CD4-positive, alpha-beta T cell (primary cell): ENCODE results near the gene SMPDL3B. TPM values are rescaled to one million over a fixed set of nuclear protein-coding genes. Genes with fewer than 3 reads are reported as not detected.

Experiments
- ATAC-seq: fragments of 200-7000 bp; cut with Tn5 transposase; one replicate; pipeline ENCODE4 v1.10.0; 2022; ENCODE audit warnings: mild to moderate bottlenecking; ENCODE audit not compliant: poor library complexity
- CTCF ChIA-PET: fragments of 350-600 bp; sonication (Branson Sonifier 250); formaldehyde crosslinking; loops from one replicate; lab custom pipeline; 2021; ENCODE audit warnings: antibody characterized with exemption, inconsistent platforms; lab: Charles Lee
- POLR2A ChIA-PET: fragments of 350-600 bp; sonication (Branson Sonifier 250); formaldehyde crosslinking; loops from one replicate; lab custom pipeline; 2021; ENCODE audit warnings: antibody characterized with exemption, inconsistent platforms; lab: Charles Lee
- DNase-seq, 14 experiments: peaks; one replicate each; pipeline ENCODE4 v3.0.0-alpha.2; 2013 to 2020; ENCODE audit warnings: mixed read lengths in 2 of 14
- H3K27ac ChIP-seq, 2 donors: one replicate each; pipeline versions ENCODE4 v1.5.1 to v1.7.0; 2013; ENCODE audit warnings: low read length in 2 of 2, low read depth in 1 of 2, mild to moderate bottlenecking in 1 of 2
- H3K27me3 ChIP-seq, 2 experiments: 1 replicate in 1 of 2; 2 replicates in 1 of 2; pipeline versions ENCODE4 v1.6.1 to v1.7.0; 2013; ENCODE audit warnings: low read length in 2 of 2, control low read depth in 1 of 2, mild to moderate bottlenecking in 1 of 2, moderate library complexity in 1 of 2; ENCODE audit not compliant: insufficient read depth in 2 of 2, control insufficient read depth in 1 of 2
- H3K36me3 ChIP-seq: one replicate; pipeline ENCODE4 v1.6.1; 2013; ENCODE audit warnings: low read length, control low read depth; ENCODE audit not compliant: insufficient read depth
- H3K4me1 ChIP-seq: one replicate; pipeline ENCODE4 v1.6.1; 2013; ENCODE audit warnings: low read length, control low read depth; ENCODE audit not compliant: insufficient read depth
- H3K4me3 ChIP-seq: one replicate; pipeline ENCODE4 v1.5.1; 2013; ENCODE audit warnings: mild to moderate bottlenecking, low read length, moderate library complexity
- H3K9me3 ChIP-seq, 2 experiments: 1 replicate in 1 of 2; 2 replicates in 1 of 2; pipeline versions ENCODE4 v1.6.1 to v1.7.0; 2013; ENCODE audit warnings: low read length in 2 of 2, mild to moderate bottlenecking in 2 of 2, control low read depth in 1 of 2, moderate library complexity in 1 of 2; ENCODE audit not compliant: control insufficient read depth in 1 of 2, insufficient read depth in 1 of 2
- H3K27ac Mint-ChIP-seq: one replicate; pipeline ENCODE4 v1.8.0; 2020; ENCODE audit warnings: mixed read lengths
- H3K27me3 Mint-ChIP-seq: one replicate; pipeline ENCODE4 v1.8.0; 2021; ENCODE audit warnings: mixed read lengths
- H3K36me3 Mint-ChIP-seq: one replicate; pipeline ENCODE4 v1.8.0; 2021; ENCODE audit warnings: low read depth, mixed read lengths
- H3K4me1 Mint-ChIP-seq: one replicate; pipeline ENCODE4 v1.8.0; 2021; ENCODE audit warnings: low read depth, mixed read lengths
- H3K4me3 Mint-ChIP-seq: one replicate; pipeline ENCODE4 v1.8.0; 2020; ENCODE audit warnings: mild to moderate bottlenecking, mixed read lengths
- H3K9me3 Mint-ChIP-seq: one replicate; pipeline ENCODE4 v1.8.0; 2020; ENCODE audit warnings: mixed read lengths
- CTCF ChIP-seq: fragments of 200-600 bp; IDR thresholded peaks from one replicate; pipeline ENCODE4 v1.8.0; 2022; ENCODE audit warnings: antibody characterized with exemption, mild to moderate bottlenecking
- intact Hi-C, 2 experiments: fragments of 100-400 bp; cut with DNase I in 1 of 2; cut with micrococcal nuclease in 1 of 2; formaldehyde crosslinking; loops; one replicate each; pipeline versions ENCODE4 v1.15.1 to v1.9.0; 2023 to 2025; cut with DNase I, micrococcal nuclease
- total RNA-seq, 174 experiments: library from RNA in 2 of 174; stranded (reverse) in 2 of 174; gene quantifications; one replicate each; pipeline ENCODE4 v1.2.3 and lab custom pipeline; 2021 to 2026

SMPDL3B gene
- total RNA-seq, 2 experiments from 2014 or later: not detected

GRCh38 chr1:27931759-27932158 lies 3.0 kb upstream of the SMPDL3B start:
- peaks cover 24% of the 10 kb centered on the region for H3K27me3 Mint-ChIP-seq
- no peak overlapping the region for H3K4me3 Mint-ChIP-seq

GRCh38 chr1:27935721-27936120 lies 921 bp downstream of the SMPDL3B start:
- Mint-ChIP-seq H3K27ac (no peak overlapping the region), H3K36me3 (no peaks in the 10 kb centered on the region), H3K4me1 (peaks cover 18% of the 10 kb centered on the region), H3K27me3 (peaks cover 24% of the 10 kb centered on the region), H3K4me3 (no peak overlapping the region), H3K9me3 (no peaks in the 10 kb centered on the region)
- peaks cover 18% of the 10 kb centered on the region for H3K4me1 ChIP-seq
- no peak for TF ChIP-seq CTCF
- ATAC-seq (no peak), DNase-seq (no peak)
- ChIA-PET CTCF (no interaction called here), POLR2A (no interaction called here)
- intact Hi-C loops: no loop called here
- peaks cover 0 to 9% of the 10 kb centered on the region in 2 experiments for H3K27me3 ChIP-seq
- H3K9me3 ChIP-seq: no peaks in the 10 kb centered on the region
- no peaks in the 10 kb centered on the region for H3K36me3 ChIP-seq
- no peak overlapping the region for H3K27ac ChIP-seq
- no peak overlapping the region for H3K4me3 ChIP-seq

More at GRCh38 chr1:27931759-27932158, 3.0 kb upstream of the SMPDL3B start:
- no peak for TF ChIP-seq CTCF
- Mint-ChIP-seq H3K27ac (no peak overlapping the region), H3K4me1 (peaks cover 9% of the 10 kb centered on the region), H3K36me3 (no peaks in the 10 kb centered on the region), H3K9me3 (no peaks in the 10 kb centered on the region)
- Histone ChIP-seq H3K36me3 (no peaks in the 10 kb centered on the region), H3K27ac (no peak overlapping the region), H3K4me3 (no peak overlapping the region), H3K27me3 (peaks cover 0 to 9% of the 10 kb centered on the region in 2 experiments), H3K4me1 (peaks cover 9% of the 10 kb centered on the region), H3K9me3 (no peaks in the 10 kb centered on the region)
- ATAC-seq: no peak
- ChIA-PET CTCF (no interaction called here), POLR2A (no interaction called here)
- no peak for DNase-seq
- intact Hi-C loops: no loop called here

- H3K4me1 Mint-ChIP-seq: peaks cover 19% of the 10 kb centered on the region
- ChIA-PET POLR2A (no interaction called here), CTCF (no interaction called here)
- no peaks in the 10 kb centered on the region for H3K36me3 Mint-ChIP-seq
- no peak for DNase-seq
- no peaks in the 10 kb centered on the region for H3K9me3 Mint-ChIP-seq
- no peak overlapping the region for H3K27ac ChIP-seq
- ATAC-seq: no peak
- H3K4me3 ChIP-seq: no peak overlapping the region
- no peaks in the 10 kb centered on the region for H3K9me3 ChIP-seq
- H3K27me3 Mint-ChIP-seq: peaks cover 24% of the 10 kb centered on the region
- peaks cover 20% of the 10 kb centered on the region for H3K4me1 ChIP-seq
- intact Hi-C loops: no loop called here
- TF ChIP-seq CTCF: no peak
- H3K4me3 Mint-ChIP-seq: no peak overlapping the region
- no peaks in the 10 kb centered on the region for H3K36me3 ChIP-seq
- peaks cover 0 to 9% of the 10 kb centered on the region in 2 experiments for H3K27me3 ChIP-seq
- no peak overlapping the region for H3K27ac Mint-ChIP-seq
Measured at GRCh38 chr1:27936370-27936769, 1.6 kb downstream of the SMPDL3B start.
